Jurkat, Clone E6-1 (cell line): ENCODE measurements around the gene ZNF345.

ENCODE experiments used
- DNase-seq: peaks from one replicate; pipeline ENCODE4 v3.0.0-alpha.2; 2011; ENCODE audit warnings: low read depth, low spot score
- H3K4me3 ChIP-seq: 2 replicates; pipeline ENCODE4 v1.5.1; 2011; ENCODE audit warnings: mild to moderate bottlenecking, low read length, control low read depth, moderate library complexity

The ZNF345 gene

GRCh38 chr19:36915992-36916830 is 65.5 kb downstream of the ZNF345 start, which contains the start of the genes ZNF568 and ZNF829:
Gene ZNF568, plus strand, starts transcription at chr19:36916332. Its CDS starts 6,439 bp downstream, at chr19:36922771.
Gene ZNF829, minus strand, starts transcription at chr19:36916291. Its CDS starts 1,124 bp downstream, at chr19:36915167.
- peak; percentile 74 for DNase-seq
- peak within 1 kb of the TSS; percentile 54 for H3K4me3 ChIP-seq

GRCh38 chr19:36916991-36917390 is 66.3 kb downstream of the ZNF345 start:
- H3K4me3 ChIP-seq, result peak overlapping the region; percentile 54; the same call in 1 of the 2 replicates
- DNase-seq, result no peak

- H3K4me3 ChIP-seq, result no peak overlapping the region
- DNase-seq, result no peak
Observed at GRCh38 chr19:36918090-36918489, 67.4 kb downstream of the ZNF345 start.
